ENCODE results near the gene DNAAF8.

DNA sequence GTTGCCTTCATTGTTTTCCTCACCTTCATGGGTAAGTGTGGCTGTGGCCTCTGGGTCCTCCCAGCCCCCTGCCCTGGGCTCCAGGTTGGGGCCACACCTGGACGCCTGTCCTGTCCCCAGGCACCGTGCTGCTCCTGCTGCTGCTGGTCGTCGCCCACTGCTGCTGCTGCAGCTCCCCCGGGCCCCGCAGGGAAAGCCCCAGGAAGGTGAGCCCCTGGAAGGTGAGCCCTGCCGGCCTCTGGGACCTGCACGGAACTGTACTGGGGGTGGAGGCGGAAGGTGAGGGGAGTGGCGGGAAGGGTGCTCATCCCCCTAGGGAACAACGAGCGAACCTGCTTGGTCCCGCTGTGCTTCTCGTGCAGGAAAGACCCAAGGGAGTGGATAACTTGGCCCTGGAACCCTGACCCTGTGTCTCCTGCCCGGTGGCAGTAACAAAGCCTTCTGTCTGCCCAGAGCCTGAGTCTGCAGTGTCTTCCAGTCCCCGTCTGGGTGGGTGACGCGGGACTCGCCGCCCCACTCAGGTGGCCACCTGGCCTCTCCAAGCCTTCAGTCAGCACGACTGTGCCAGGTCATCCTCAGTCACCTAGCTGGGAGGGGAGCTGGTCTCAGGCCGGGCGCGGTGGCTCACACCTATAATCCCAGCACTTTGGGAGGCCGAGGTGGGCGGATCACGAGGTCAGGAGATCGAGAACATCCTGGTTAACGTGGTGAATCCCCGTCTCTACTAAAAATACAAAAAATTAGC is 61.7 kb downstream of the DNAAF8 start:
- TF ChIP-seq, protein P1, sequence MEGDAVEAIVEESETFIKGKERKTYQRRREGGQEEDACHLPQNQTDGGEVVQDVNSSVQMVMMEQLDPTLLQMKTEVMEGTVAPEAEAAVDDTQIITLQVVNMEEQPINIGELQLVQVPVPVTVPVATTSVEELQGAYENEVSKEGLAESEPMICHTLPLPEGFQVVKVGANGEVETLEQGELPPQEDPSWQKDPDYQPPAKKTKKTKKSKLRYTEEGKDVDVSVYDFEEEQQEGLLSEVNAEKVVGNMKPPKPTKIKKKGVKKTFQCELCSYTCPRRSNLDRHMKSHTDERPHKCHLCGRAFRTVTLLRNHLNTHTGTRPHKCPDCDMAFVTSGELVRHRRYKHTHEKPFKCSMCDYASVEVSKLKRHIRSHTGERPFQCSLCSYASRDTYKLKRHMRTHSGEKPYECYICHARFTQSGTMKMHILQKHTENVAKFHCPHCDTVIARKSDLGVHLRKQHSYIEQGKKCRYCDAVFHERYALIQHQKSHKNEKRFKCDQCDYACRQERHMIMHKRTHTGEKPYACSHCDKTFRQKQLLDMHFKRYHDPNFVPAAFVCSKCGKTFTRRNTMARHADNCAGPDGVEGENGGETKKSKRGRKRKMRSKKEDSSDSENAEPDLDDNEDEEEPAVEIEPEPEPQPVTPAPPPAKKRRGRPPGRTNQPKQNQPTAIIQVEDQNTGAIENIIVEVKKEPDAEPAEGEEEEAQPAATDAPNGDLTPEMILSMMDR (IDR thresholded peaks at IDR 0.05; ENCODE audit: low read depth, low read length, poor library complexity, severe bottlenecking) = no peak
- no peak for TF ChIP-seq EZH2phosphoT487 (IDR thresholded peaks at IDR 0.05; ENCODE audit: borderline replicate concordance, low read length)

All from DOHH2 (cell line).